Measurements from ENCODE around the gene NOTCH3. TPM values are rescaled to one million over a fixed set of nuclear protein-coding genes. Genes with fewer than 3 reads are reported as not detected.
A peak's percentile ranks its signal among the peaks of the same experiment; 100 is the strongest.

Gene NOTCH3
- total RNA-seq, 1 experiment from 2014 or later: 164 TPM

DNA sequence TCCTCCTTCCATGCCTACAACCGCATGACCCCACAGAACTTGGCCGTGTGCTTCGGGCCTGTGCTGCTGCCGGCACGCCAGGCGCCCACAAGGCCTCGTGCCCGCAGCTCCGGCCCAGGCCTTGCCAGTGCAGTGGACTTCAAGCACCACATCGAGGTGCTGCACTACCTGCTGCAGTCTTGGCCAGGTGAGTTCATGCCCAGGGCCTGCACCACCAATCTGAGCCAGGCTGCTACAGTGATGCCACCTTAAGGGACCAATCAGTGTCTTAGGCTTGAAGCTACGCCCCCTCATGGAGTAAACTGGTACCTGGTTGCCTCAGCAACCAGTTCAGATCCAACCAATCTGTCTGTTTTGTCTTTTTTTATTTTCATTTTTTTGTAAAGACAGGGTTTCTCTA lies 88.4 kb downstream of the NOTCH3 start:
- Histone ChIP-seq H2BK120ac (ENCODE audit: low read depth, low read length, poor library complexity, severe bottlenecking) (no peak overlapping the region), H3K79me1 (ENCODE audit: insufficient read depth, low read depth, low read length, poor library complexity, severe bottlenecking) (no peaks in the 10 kb centered on the region), H3K4me1 (ENCODE audit: insufficient read depth, low read length) (no peaks in the 10 kb centered on the region; the same call in 1 of the 2 replicates), H4K5ac (ENCODE audit: insufficient read length, low read depth, low read length) (no peak overlapping the region), H2BK5ac (ENCODE audit: insufficient read length, low read length) (no peak overlapping the region), H4K91ac (ENCODE audit: insufficient read length, low read depth, low read length) (no peak overlapping the region), H3T11ph (ENCODE audit: low read length) (no peak overlapping the region), H3K23me2 (ENCODE audit: insufficient read length, low read depth, low read length, poor library complexity, severe bottlenecking) (peaks cover 7% of the 10 kb centered on the region), H2BK20ac (ENCODE audit: low read depth, low read length, poor library complexity, severe bottlenecking) (no peak overlapping the region), H3K23ac (ENCODE audit: insufficient read length, low read depth, low read length) (no peak overlapping the region), H3K9me3 (ENCODE audit: control insufficient read depth, low read depth, low read length) (no peaks in the 10 kb centered on the region), H3K4ac (ENCODE audit: low read depth, low read length) (no peak overlapping the region), H3K79me2 (ENCODE audit: insufficient read depth, low read length) (no peaks in the 10 kb centered on the region), H3K18ac (ENCODE audit: insufficient read length, low read depth, low read length) (no peak overlapping the region), H3K4me2 (ENCODE audit: insufficient read depth, insufficient read length, low read length) (no peak overlapping the region), H3K56ac (ENCODE audit: insufficient read length, low read depth, low read length) (no peak overlapping the region), H3K27ac (ENCODE audit: insufficient read length, low read depth, low read length) (no peak overlapping the region), H2AFZ (ENCODE audit: low read length) (no peak overlapping the region), H3K27me3 (ENCODE audit: insufficient read depth, low read length) (no peaks in the 10 kb centered on the region), H2BK12ac (ENCODE audit: insufficient read length, low read depth, low read length) (no peak overlapping the region), H3K14ac (ENCODE audit: insufficient read depth, low read length) (no peak overlapping the region), H4K8ac (replicated peaks; ENCODE audit: insufficient read length, low read depth, low read length) (no peak overlapping the region), H4K20me1 (ENCODE audit: control insufficient read depth, insufficient read depth, insufficient read length) (no peaks in the 10 kb centered on the region), H3K9ac (ENCODE audit: extremely low read depth, insufficient read length, low read length) (no peak overlapping the region), H2BK15ac (ENCODE audit: low read depth, low read length) (no peak overlapping the region), H2AK5ac (ENCODE audit: insufficient read length, low read length) (no peak overlapping the region)
- H3K4me1 Mint-ChIP-seq: peaks cover 9% of the 10 kb centered on the region in 2 experiments
- no peak; the same call in 2 of the 3 replicates for TF ChIP-seq CTCF (conservative IDR thresholded peaks at IDR 0.05)
- WGBS (ENCODE audit: extremely low coverage, insufficient read length, low lambda C conversion rate): no CpG with 5 or more reads among the region's 11 CpGs
- peak; percentile 77 for DNase-seq
- H3K27me3 Mint-ChIP-seq (ENCODE audit: low read depth): peaks cover 1% of the 10 kb centered on the region; the same call in 1 of the 2 replicates
- no peaks in the 10 kb centered on the region for H3K9me3 Mint-ChIP-seq
- no peak overlapping the region for H3K4me3 Mint-ChIP-seq
- peak overlapping the region; percentile 48 to 89 (median 49); a peak in 2 of 7 replicates for H3K27ac Mint-ChIP-seq
- peaks cover 31 to 73% (median 58%) of the 10 kb centered on the region in 3 experiments for H3K36me3 Mint-ChIP-seq (ENCODE audit: insufficient read depth in 1 of 3, low read depth in 3 of 3)

Measured in H9 (cell line).